Measurements from ENCODE around the gene TMEM259. TPM values are rescaled to one million over a fixed set of nuclear protein-coding genes. Genes with fewer than 3 reads are reported as not detected.

Gene TMEM259
- total RNA-seq, 1 donor from 2014 or later: 120 TPM

DNA sequence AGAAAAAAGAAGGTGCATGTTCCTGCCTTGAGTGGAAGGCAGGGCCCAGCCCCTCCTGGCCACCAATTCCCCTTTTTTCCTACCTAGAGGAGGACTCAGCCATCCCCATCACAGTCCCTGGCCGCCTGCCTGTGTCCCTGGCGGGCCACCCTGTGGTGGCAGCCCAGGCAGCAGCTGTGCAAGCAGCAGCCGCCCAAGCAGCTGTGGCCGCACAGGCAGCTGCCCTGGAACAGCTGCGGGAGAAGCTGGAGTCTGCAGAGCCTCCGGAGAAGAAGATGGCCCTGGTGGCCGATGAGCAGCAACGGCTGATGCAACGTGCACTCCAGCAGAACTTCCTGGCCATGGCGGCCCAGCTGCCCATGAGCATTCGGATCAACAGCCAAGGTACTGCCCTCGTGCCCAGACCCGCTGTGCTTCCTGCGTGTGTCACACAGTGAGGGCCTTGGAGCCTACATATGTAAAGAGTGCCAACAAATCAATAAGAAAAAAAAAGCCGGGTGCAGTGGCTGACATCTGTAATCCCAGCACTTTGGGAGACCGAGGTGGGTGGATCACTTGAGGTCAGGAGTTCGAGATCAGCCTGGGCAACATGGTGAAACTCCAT, 54.3 kb downstream of the TMEM259 start:
- H3K4me3 Mint-ChIP-seq (ENCODE audit: unreplicated experiment): no peak overlapping the region
- peaks cover 5% of the 10 kb centered on the region for H3K4me1 Mint-ChIP-seq (ENCODE audit: low read depth)
- H3K27me3 Mint-ChIP-seq (ENCODE audit: low read depth): no peaks in the 10 kb centered on the region
- no peak for DNase-seq (ENCODE audit: low spot score)
- peaks cover 23% of the 10 kb centered on the region for H3K36me3 Mint-ChIP-seq (ENCODE audit: low read depth)
- TF ChIP-seq, protein P1, sequence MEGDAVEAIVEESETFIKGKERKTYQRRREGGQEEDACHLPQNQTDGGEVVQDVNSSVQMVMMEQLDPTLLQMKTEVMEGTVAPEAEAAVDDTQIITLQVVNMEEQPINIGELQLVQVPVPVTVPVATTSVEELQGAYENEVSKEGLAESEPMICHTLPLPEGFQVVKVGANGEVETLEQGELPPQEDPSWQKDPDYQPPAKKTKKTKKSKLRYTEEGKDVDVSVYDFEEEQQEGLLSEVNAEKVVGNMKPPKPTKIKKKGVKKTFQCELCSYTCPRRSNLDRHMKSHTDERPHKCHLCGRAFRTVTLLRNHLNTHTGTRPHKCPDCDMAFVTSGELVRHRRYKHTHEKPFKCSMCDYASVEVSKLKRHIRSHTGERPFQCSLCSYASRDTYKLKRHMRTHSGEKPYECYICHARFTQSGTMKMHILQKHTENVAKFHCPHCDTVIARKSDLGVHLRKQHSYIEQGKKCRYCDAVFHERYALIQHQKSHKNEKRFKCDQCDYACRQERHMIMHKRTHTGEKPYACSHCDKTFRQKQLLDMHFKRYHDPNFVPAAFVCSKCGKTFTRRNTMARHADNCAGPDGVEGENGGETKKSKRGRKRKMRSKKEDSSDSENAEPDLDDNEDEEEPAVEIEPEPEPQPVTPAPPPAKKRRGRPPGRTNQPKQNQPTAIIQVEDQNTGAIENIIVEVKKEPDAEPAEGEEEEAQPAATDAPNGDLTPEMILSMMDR (IDR thresholded peaks at IDR 0.05): no peak
- H3K27ac Mint-ChIP-seq (ENCODE audit: unreplicated experiment): no peak overlapping the region
- H3K9me3 Mint-ChIP-seq (ENCODE audit: low read depth): peaks cover 5% of the 10 kb centered on the region

DNA sequence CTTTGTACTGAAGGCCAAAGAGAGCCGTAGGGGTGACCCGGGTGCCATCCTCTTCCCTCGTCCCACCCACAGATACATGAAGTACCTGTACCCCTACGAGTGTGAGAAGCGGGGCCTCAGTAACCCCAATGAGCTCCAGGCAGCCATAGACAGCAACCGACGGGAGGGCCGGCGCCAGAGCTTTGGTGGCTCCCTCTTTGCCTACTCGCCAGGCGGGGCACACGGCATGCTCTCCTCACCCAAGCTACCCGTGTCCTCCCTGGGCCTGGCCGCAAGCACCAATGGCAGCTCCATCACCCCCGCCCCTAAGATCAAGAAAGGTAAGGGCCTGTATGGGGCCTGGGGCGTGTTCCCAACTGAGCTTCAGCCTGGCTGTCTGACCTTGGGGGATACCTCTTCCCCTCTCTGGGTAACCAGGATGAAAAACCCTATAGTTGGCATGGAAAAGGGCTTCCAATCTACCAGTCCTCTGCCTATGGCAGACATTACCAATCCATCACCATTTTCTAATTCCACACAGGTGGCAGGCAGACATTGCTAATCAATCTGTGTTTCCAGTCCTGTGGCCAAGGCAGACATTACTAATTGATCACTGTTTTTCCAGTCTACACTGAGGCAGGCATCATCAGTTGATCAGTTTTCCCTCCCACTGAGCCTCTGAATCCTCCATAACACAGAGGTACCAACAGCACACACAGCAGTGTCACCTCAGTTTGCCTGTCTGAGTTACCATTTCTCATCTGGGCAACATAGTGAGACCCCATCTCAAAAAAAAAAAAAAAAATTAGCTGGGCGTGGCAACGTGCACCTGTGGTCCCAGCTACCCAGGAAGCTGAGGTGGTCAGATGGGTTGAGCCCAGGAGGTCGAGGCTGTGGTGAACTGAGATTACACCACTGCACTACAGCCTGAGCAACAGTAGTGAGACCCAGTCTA, 55.9 kb downstream of the TMEM259 start:
- Mint-ChIP-seq H3K9me3 (ENCODE audit: low read depth) (no peaks in the 10 kb centered on the region), H3K4me3 (ENCODE audit: unreplicated experiment) (no peak overlapping the region), H3K27ac (ENCODE audit: unreplicated experiment) (no peak overlapping the region)

DNA sequence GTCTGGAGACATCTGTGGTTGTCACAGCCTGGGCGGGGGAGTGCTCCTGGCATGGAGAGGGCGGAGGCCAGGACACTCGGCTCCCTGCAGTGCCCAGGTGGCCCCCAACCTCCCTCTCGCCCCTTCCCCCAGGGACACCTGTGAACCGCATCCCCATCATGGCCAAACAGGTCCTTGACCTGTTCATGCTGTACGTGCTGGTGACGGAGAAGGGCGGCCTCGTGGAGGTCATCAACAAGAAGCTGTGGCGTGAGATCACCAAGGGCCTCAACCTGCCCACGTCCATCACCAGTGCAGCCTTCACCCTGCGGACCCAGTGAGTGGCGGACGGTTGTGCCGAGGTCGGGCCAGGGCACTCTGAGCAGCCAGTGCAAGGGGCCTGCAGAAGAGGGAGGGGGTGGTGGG, 56.8 kb downstream of the TMEM259 start:
- TF ChIP-seq, protein P1 (IDR thresholded peaks at IDR 0.05): no peak
- DNase-seq (ENCODE audit: low spot score): peak; percentile 81
- Mint-ChIP-seq H3K36me3 (ENCODE audit: low read depth) (peaks cover 18% of the 10 kb centered on the region), H3K27me3 (ENCODE audit: low read depth) (no peaks in the 10 kb centered on the region), H3K27ac (ENCODE audit: unreplicated experiment) (no peak overlapping the region), H3K9me3 (ENCODE audit: low read depth) (no peaks in the 10 kb centered on the region), H3K4me3 (ENCODE audit: unreplicated experiment) (no peak overlapping the region), H3K4me1 (ENCODE audit: low read depth) (peaks cover 5% of the 10 kb centered on the region)

More for the DNA sequence above, 55.9 kb downstream of the TMEM259 start:
- Mint-ChIP-seq H3K36me3 (ENCODE audit: low read depth) (peaks cover 18% of the 10 kb centered on the region), H3K27me3 (ENCODE audit: low read depth) (no peaks in the 10 kb centered on the region), H3K4me1 (ENCODE audit: low read depth) (peaks cover 5% of the 10 kb centered on the region)
- DNase-seq (ENCODE audit: low spot score): no peak
- TF ChIP-seq, protein P1 (IDR thresholded peaks at IDR 0.05): no peak

DNA sequence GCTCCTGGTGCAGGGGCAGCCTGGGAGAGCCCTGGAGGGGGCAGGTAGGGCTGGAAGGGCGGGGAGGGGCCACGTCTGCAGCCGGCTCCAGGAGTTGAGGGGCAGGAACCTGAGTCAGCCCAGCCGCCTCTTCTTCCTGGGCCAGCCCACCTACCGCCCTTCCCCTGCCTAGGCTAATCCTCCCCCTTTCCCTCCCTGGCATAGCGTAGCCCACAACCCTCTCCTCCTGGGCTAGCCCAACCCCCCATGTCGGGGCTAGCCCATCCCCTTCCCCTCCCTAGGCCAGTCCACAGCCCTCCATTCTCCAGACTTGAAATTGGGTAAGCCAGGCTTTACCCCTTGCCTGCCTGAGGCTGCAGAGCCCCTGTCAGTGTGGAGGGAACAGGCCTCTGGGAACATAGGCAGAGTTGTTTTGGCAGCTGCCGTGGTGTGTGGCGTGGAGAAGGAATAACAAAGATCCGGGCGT, 57.4 kb downstream of the TMEM259 start:
- Mint-ChIP-seq H3K36me3 (ENCODE audit: low read depth) (peaks cover 15% of the 10 kb centered on the region), H3K27me3 (ENCODE audit: low read depth) (no peaks in the 10 kb centered on the region), H3K4me3 (ENCODE audit: unreplicated experiment) (no peak overlapping the region), H3K27ac (ENCODE audit: unreplicated experiment) (no peak overlapping the region), H3K4me1 (ENCODE audit: low read depth) (peaks cover 5% of the 10 kb centered on the region), H3K9me3 (ENCODE audit: low read depth) (no peaks in the 10 kb centered on the region)
- TF ChIP-seq, protein P1 (IDR thresholded peaks at IDR 0.05): no peak
- DNase-seq (ENCODE audit: low spot score): no peak

DNA sequence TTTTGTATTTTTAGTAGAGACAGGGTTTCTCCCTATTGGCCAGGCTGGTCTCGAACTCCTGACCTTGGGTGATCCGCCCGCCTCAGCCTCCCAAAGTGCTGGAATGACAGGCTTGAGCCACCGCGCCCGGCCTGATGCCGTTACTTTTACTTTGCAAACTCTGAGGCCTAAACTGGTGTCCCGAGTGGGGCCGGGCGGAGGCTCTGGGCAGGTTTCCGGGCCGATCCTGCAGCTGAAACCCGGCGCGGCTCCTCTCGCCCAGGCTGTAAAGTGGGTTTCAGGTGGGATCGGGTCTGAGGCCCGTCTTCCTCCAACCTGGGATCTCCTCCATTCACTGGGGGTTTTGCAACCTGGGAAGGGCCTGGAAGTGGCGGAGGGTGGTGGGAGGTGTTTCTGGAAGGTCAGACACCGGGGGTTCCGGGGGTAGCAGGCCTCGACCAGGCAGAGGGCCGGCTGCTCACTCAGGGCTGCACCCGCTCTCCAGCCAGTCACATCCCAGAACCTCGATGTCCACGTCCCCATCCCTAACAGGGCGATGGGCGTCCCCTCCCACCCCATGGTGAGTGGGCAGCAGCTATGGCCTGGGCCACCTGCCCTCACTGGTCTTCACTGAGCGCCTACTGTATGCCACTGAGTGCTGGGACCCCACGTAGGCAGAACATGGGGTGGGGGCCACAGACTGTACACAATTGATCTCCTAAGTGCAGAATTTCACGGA, 58.1 kb downstream of the TMEM259 start:
- peaks cover 12% of the 10 kb centered on the region for H3K36me3 Mint-ChIP-seq (ENCODE audit: low read depth)
- H3K27me3 Mint-ChIP-seq (ENCODE audit: low read depth): no peaks in the 10 kb centered on the region
- DNase-seq (ENCODE audit: low spot score): peak; percentile 82
- TF ChIP-seq, protein P1 (IDR thresholded peaks at IDR 0.05): no peak
- peaks cover 5% of the 10 kb centered on the region for H3K4me1 Mint-ChIP-seq (ENCODE audit: low read depth)
- H3K27ac Mint-ChIP-seq (ENCODE audit: unreplicated experiment): no peak overlapping the region
- H3K4me3 Mint-ChIP-seq (ENCODE audit: unreplicated experiment): no peak overlapping the region
- no peaks in the 10 kb centered on the region for H3K9me3 Mint-ChIP-seq (ENCODE audit: low read depth)

All from chondrocyte (in vitro differentiated cells).